ENCODE results near the gene KLRF1.

Gene KLRF1

DNA sequence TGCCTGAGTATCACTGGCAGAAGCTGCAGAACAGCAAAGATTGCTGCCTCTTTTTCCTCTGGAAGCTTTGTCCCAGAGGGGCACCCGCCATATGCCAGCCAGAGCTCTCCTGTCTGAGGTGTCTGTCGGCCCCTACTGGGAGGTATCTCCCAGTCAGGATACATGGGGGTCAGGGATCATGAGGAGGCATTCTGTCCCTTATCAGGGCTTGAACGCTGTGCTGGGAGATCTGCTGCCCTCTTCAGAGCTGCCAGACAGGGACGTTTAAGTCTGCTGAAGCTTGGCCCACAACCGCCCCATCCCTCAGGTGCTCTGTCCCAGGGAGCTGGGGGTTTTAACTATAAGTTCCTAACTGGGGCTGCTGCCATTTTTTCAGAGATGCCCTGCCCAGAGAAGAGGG lies 21.6 kb downstream of the KLRF1 start:
- H3K27ac ChIP-seq (ENCODE audit: insufficient read depth in 1 of 2, low read depth in 1 of 2, low read length in 2 of 2, poor library complexity in 1 of 2, severe bottlenecking in 2 of 2): no peak overlapping the region
- no peak for DNase-seq
- peaks cover 13 to 31% (median 18%) of the 10 kb centered on the region in 4 experiments for H3K36me3 ChIP-seq (ENCODE audit: control insufficient read depth in 4 of 4, insufficient read depth in 4 of 4, low read length in 3 of 4)
- H3K4me1 ChIP-seq (ENCODE audit: control extremely low read depth in 1 of 4, control insufficient read depth in 4 of 4, insufficient read depth in 4 of 4, low read length in 3 of 4): no peaks in the 10 kb centered on the region
- ChIA-PET POLR2A (no interaction called here), CTCF (interaction anchor here (0.7 to 1.4 kb wide), 3 partner anchors 15 to 47 kb away, joined by 3 read pairs; no protein-coding TSS in a partner anchor)
- H3K27me3 ChIP-seq (replicated peaks in 2 of 5; ENCODE audit: control insufficient read depth in 4 of 5, insufficient read depth in 5 of 5, low read length in 4 of 5): no peaks in the 10 kb centered on the region
- WGBS (ENCODE audit: insufficient coverage): 95% methylated on average over 4 of the region's 5 CpGs
- H3K9me3 ChIP-seq (ENCODE audit: control extremely low read depth in 1 of 5, control insufficient read depth in 4 of 5, insufficient read depth in 2 of 5, low read depth in 1 of 5, low read length in 4 of 5): peaks cover 0 to 16% (median 5%) of the 10 kb centered on the region in 5 experiments
- no peak overlapping the region for H3K4me3 ChIP-seq (ENCODE audit: control insufficient read depth in 1 of 7, extremely low read depth in 1 of 7, insufficient read depth in 4 of 7, low read depth in 2 of 7, low read length in 6 of 7)

DNA sequence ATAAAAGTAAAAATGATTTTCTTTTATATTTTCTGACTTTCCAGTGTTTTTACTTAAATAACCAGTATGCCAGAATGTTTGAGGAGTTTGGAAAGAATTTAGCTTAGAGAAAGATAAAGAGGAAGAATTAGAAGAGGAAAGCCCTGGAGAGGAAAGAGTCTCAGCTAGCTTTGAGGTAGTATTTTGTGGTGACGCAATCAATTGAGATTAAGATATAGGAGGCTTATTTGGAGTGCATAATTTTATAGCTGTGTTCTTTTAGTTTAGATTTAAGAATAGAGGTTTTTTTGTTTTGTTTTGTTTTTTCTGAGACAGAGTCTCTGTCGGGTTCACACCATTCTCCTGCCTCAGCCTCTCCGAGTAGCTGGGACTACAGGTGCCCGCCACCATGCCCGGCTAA lies 23.8 kb downstream of the KLRF1 start:
- CTCF ChIA-PET: interaction anchor here (1.3 kb wide), 1 partner anchor 15 kb away, joined by 3 read pairs; no protein-coding TSS in a partner anchor
- POLR2A ChIA-PET: no interaction called here

DNA sequence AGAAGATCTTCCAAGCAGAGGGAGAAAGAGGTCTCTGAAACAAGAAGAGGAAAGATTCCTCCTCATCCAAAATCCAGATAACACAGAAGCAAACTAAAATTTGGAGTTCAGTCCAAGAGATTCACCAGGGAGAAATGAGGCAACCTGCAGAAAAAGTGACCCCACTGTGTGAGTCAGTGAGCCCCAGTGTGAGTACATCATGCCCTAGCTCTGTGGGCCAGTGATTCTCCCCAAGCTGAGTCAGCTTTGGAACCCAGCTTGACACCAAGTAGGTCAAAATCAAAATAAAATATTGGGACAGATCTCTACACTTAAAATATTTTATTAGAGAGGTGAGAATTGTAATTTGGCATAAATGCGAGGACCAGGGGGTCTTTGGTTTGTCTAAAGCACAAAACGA lies 24.6 kb downstream of the KLRF1 start:
- Histone ChIP-seq H3K4me1 (ENCODE audit: control extremely low read depth in 1 of 4, control insufficient read depth in 4 of 4, insufficient read depth in 4 of 4, low read length in 3 of 4) (peaks cover 0 to under 1% (median 0%) of the 10 kb centered on the region in 4 experiments), H3K36me3 (ENCODE audit: control insufficient read depth in 4 of 4, insufficient read depth in 4 of 4, low read length in 3 of 4) (peaks cover 17 to 57% (median 29%) of the 10 kb centered on the region in 4 experiments), H3K27me3 (replicated peaks in 2 of 5; ENCODE audit: control insufficient read depth in 4 of 5, insufficient read depth in 5 of 5, low read length in 4 of 5) (no peaks in the 10 kb centered on the region), H3K4me3 (ENCODE audit: control insufficient read depth in 1 of 7, extremely low read depth in 1 of 7, insufficient read depth in 4 of 7, low read depth in 2 of 7, low read length in 6 of 7) (no peak overlapping the region), H3K9me3 (ENCODE audit: control extremely low read depth in 1 of 5, control insufficient read depth in 4 of 5, insufficient read depth in 2 of 5, low read depth in 1 of 5, low read length in 4 of 5) (peaks cover 0 to 14% (median 3%) of the 10 kb centered on the region in 5 experiments), H3K27ac (ENCODE audit: insufficient read depth in 1 of 2, low read depth in 1 of 2, low read length in 2 of 2, poor library complexity in 1 of 2, severe bottlenecking in 2 of 2) (no peak overlapping the region)
- POLR2A ChIA-PET: interaction anchor here (0.6 kb wide), 2 partner anchors 20 to 25 kb away, joined by 4 read pairs; no protein-coding TSS in a partner anchor
- no peak for DNase-seq
- CTCF ChIA-PET: interaction anchor here (1.3 kb wide), 1 partner anchor 15 kb away, joined by 3 read pairs; no protein-coding TSS in a partner anchor
- 100% methylated on average over 2 of the region's 2 CpGs for WGBS (ENCODE audit: insufficient coverage)

More for the DNA sequence above, 23.8 kb downstream of the KLRF1 start:
- Histone ChIP-seq H3K36me3 (ENCODE audit: control insufficient read depth in 4 of 4, insufficient read depth in 4 of 4, low read length in 3 of 4) (peaks cover 17 to 50% (median 27%) of the 10 kb centered on the region in 4 experiments), H3K27ac (ENCODE audit: insufficient read depth in 1 of 2, low read depth in 1 of 2, low read length in 2 of 2, poor library complexity in 1 of 2, severe bottlenecking in 2 of 2) (no peak overlapping the region), H3K9me3 (ENCODE audit: control extremely low read depth in 1 of 5, control insufficient read depth in 4 of 5, insufficient read depth in 2 of 5, low read depth in 1 of 5, low read length in 4 of 5) (peaks cover 0 to 16% (median 5%) of the 10 kb centered on the region in 5 experiments), H3K4me3 (ENCODE audit: control insufficient read depth in 1 of 7, extremely low read depth in 1 of 7, insufficient read depth in 4 of 7, low read depth in 2 of 7, low read length in 6 of 7) (no peak overlapping the region), H3K4me1 (ENCODE audit: control extremely low read depth in 1 of 4, control insufficient read depth in 4 of 4, insufficient read depth in 4 of 4, low read length in 3 of 4) (no peaks in the 10 kb centered on the region), H3K27me3 (replicated peaks in 2 of 5; ENCODE audit: control insufficient read depth in 4 of 5, insufficient read depth in 5 of 5, low read length in 4 of 5) (no peaks in the 10 kb centered on the region)
- WGBS (ENCODE audit: insufficient coverage): 100% methylated on average over 1 of the region's 5 CpGs
- DNase-seq: no peak

DNA sequence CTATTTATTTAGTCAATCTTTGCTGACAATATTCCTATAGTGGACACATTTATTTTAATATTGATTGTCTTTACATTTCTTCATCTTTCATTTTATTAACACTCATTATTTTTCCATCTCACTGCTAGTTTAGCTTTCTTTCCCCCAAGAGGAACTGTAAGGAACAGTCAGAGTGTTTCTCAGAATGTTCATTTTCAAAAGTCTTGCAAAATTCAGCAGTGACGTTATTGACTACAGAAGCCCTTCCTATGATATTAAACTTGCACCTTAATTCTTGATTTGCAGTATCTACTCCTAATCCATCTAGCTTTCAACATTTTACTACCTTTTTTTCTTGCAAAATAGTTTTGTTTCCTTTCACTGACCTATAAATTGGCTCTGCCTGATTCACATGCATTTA lies 28.9 kb downstream of the KLRF1 start:
- no peak for DNase-seq
- 89% methylated on average over 1 of the region's 1 CpG for whole genome bisulfite sequencing (ENCODE audit: insufficient coverage)
- Histone ChIP-seq H3K27ac (ENCODE audit: insufficient read depth in 1 of 2, low read depth in 1 of 2, low read length in 2 of 2, poor library complexity in 1 of 2, severe bottlenecking in 2 of 2) (no peak overlapping the region), H3K4me3 (ENCODE audit: control insufficient read depth in 1 of 7, extremely low read depth in 1 of 7, insufficient read depth in 4 of 7, low read depth in 2 of 7, low read length in 6 of 7) (no peak overlapping the region), H3K36me3 (ENCODE audit: control insufficient read depth in 4 of 4, insufficient read depth in 4 of 4, low read length in 3 of 4) (peaks cover 21 to 68% (median 32%) of the 10 kb centered on the region in 4 experiments), H3K27me3 (replicated peaks in 2 of 5; ENCODE audit: control insufficient read depth in 4 of 5, insufficient read depth in 5 of 5, low read length in 4 of 5) (no peaks in the 10 kb centered on the region), H3K4me1 (ENCODE audit: control extremely low read depth in 1 of 4, control insufficient read depth in 4 of 4, insufficient read depth in 4 of 4, low read length in 3 of 4) (peaks cover 0 to 7% (median 0%) of the 10 kb centered on the region in 4 experiments), H3K9me3 (ENCODE audit: control extremely low read depth in 1 of 5, control insufficient read depth in 4 of 5, insufficient read depth in 2 of 5, low read depth in 1 of 5, low read length in 4 of 5) (no peaks in the 10 kb centered on the region)
- ChIA-PET CTCF (no interaction called here), POLR2A (no interaction called here)

DNA sequence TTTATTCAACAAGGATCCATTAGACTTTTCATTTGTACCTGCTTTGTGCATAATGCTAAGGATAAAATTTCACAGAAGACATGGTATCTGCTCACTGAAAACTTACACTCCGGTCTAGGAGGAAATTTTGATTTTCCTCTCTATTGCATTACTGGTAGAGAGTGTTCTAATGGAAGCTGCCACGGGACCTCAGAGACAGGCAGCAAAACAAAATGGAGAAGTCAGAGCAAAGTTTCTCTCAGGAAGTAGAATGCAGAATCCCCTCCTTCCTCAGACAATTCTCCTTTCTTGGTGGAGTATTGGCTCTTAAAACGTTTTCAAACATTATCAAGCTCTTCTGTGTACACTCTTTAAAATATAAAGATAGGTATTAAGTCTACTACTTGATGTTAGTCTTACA lies 29.6 kb downstream of the KLRF1 start:
- no peak for DNase-seq
- WGBS (ENCODE audit: insufficient coverage): no CpG with 5 or more reads among the region's 3 CpGs
- H3K27me3 ChIP-seq (replicated peaks in 2 of 5; ENCODE audit: control insufficient read depth in 4 of 5, insufficient read depth in 5 of 5, low read length in 4 of 5): no peaks in the 10 kb centered on the region
- peaks cover 19 to 65% (median 30%) of the 10 kb centered on the region in 4 experiments for H3K36me3 ChIP-seq (ENCODE audit: control insufficient read depth in 4 of 4, insufficient read depth in 4 of 4, low read length in 3 of 4)
- no peaks in the 10 kb centered on the region for H3K9me3 ChIP-seq (ENCODE audit: control extremely low read depth in 1 of 5, control insufficient read depth in 4 of 5, insufficient read depth in 2 of 5, low read depth in 1 of 5, low read length in 4 of 5)
- POLR2A ChIA-PET: no interaction called here
- no peak overlapping the region for H3K4me3 ChIP-seq (ENCODE audit: control insufficient read depth in 1 of 7, extremely low read depth in 1 of 7, insufficient read depth in 4 of 7, low read depth in 2 of 7, low read length in 6 of 7)
- peaks cover 0 to 7% (median 0%) of the 10 kb centered on the region in 4 experiments for H3K4me1 ChIP-seq (ENCODE audit: control extremely low read depth in 1 of 4, control insufficient read depth in 4 of 4, insufficient read depth in 4 of 4, low read length in 3 of 4)
- CTCF ChIA-PET: no interaction called here
- no peak overlapping the region for H3K27ac ChIP-seq (ENCODE audit: insufficient read depth in 1 of 2, low read depth in 1 of 2, low read length in 2 of 2, poor library complexity in 1 of 2, severe bottlenecking in 2 of 2)

DNA sequence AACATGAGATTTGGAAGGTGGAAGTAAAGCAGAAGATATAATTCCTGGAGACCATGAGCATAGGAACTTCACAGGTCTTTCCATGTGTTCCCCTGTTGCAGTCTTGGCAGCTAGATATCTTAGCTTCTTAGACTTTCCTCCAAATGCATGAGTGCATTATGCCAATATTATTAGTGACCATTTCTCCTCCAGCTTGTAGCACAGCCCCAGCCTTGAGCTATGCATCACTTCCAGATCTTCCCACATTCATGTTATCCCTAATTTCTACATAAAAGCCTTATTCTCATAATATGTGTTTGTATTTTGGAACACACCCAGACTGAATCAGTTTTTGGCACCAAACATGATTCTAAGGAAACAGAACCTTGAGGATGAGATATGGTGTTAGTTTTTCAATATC lies 30.9 kb downstream of the KLRF1 start:
- H3K4me1 ChIP-seq (ENCODE audit: control extremely low read depth in 1 of 4, control insufficient read depth in 4 of 4, insufficient read depth in 4 of 4, low read length in 3 of 4): peaks cover 0 to 7% (median 0%) of the 10 kb centered on the region in 4 experiments
- no peaks in the 10 kb centered on the region for H3K27me3 ChIP-seq (replicated peaks in 2 of 5; ENCODE audit: control insufficient read depth in 4 of 5, insufficient read depth in 5 of 5, low read length in 4 of 5)
- peaks cover 14 to 63% (median 24%) of the 10 kb centered on the region in 4 experiments for H3K36me3 ChIP-seq (ENCODE audit: control insufficient read depth in 4 of 4, insufficient read depth in 4 of 4, low read length in 3 of 4)
- no peak for DNase-seq
- H3K27ac ChIP-seq (ENCODE audit: insufficient read depth in 1 of 2, low read depth in 1 of 2, low read length in 2 of 2, poor library complexity in 1 of 2, severe bottlenecking in 2 of 2): no peak overlapping the region
- CTCF ChIA-PET: no interaction called here
- peaks cover 0 to 7% (median 3%) of the 10 kb centered on the region in 5 experiments for H3K9me3 ChIP-seq (ENCODE audit: control extremely low read depth in 1 of 5, control insufficient read depth in 4 of 5, insufficient read depth in 2 of 5, low read depth in 1 of 5, low read length in 4 of 5)
- POLR2A ChIA-PET: no interaction called here
- no peak overlapping the region for H3K4me3 ChIP-seq (ENCODE audit: control insufficient read depth in 1 of 7, extremely low read depth in 1 of 7, insufficient read depth in 4 of 7, low read depth in 2 of 7, low read length in 6 of 7)

DNA sequence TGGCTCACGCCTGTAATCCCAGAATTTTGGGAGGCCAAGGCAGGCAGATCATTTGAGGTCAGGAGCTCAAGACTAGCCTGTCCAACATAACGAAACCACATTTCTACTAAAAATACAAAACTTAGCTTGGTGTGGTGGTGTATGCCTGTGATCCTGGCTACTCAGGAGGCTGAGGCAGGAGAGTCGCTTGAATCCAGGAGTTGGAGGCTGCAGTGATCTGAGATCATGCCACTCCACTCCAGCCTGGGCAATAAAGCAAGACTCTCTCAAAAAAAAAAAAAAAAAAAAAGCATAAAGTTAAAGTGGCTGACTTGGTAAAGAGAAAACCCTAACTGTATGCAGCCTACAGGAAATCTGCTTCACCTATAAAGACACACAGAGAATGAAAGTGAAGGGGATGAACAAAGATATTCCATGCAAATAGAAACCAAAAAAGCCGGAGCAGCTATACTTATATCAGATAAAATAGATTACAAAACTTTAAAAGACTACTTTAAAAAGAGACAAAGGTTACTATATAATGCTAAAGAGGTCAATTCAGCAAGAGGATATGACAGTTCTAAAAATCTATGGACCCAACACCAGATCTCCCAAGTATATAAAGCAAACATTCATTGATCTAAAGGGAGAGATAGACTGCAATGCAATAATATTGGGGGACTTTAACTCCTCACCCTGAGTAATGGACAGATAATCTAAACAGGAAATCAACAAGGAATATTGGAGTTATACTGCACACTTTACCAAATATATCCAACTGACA lies 37.8 kb downstream of the KLRF1 start:
- H3K36me3 ChIP-seq (ENCODE audit: control insufficient read depth in 4 of 4, insufficient read depth in 4 of 4, low read length in 3 of 4): peaks cover 2 to 27% (median 5%) of the 10 kb centered on the region in 4 experiments
- CTCF ChIA-PET: interaction anchor here (1.4 kb wide), 1 partner anchor 16 kb away, joined by 3 read pairs; no protein-coding TSS in a partner anchor
- whole genome bisulfite sequencing (ENCODE audit: insufficient coverage): no CpG with 5 or more reads among the region's 4 CpGs
- no peaks in the 10 kb centered on the region for H3K27me3 ChIP-seq (replicated peaks in 2 of 5; ENCODE audit: control insufficient read depth in 4 of 5, insufficient read depth in 5 of 5, low read length in 4 of 5)
- DNase-seq: peak in 2 of 3 donors; percentile 43 to 44
- H3K27ac ChIP-seq (ENCODE audit: insufficient read depth in 1 of 2, low read depth in 1 of 2, low read length in 2 of 2, poor library complexity in 1 of 2, severe bottlenecking in 2 of 2): peak overlapping the region; percentile 76 to 98
- H3K9me3 ChIP-seq (ENCODE audit: control extremely low read depth in 1 of 5, control insufficient read depth in 4 of 5, insufficient read depth in 2 of 5, low read depth in 1 of 5, low read length in 4 of 5): peaks cover 0 to 19% (median 3%) of the 10 kb centered on the region in 5 experiments
- peak overlapping the region in 6 of 7 experiments; percentile 58 to 99 (median 86) for H3K4me3 ChIP-seq (ENCODE audit: control insufficient read depth in 1 of 7, extremely low read depth in 1 of 7, insufficient read depth in 4 of 7, low read depth in 2 of 7, low read length in 6 of 7)
- peaks cover 3 to 21% (median 12%) of the 10 kb centered on the region in 4 experiments for H3K4me1 ChIP-seq (ENCODE audit: control extremely low read depth in 1 of 4, control insufficient read depth in 4 of 4, insufficient read depth in 4 of 4, low read length in 3 of 4)
- POLR2A ChIA-PET: no interaction called here
